HG02678 (cell line): ENCODE data around the gene CDC42EP2.

ENCODE experiments used
- ATAC-seq: cut with Tn5 transposase; IDR thresholded peaks from one replicate; pipeline ENCODE4 v1.9.1; 2021; ENCODE audit warnings: mild to moderate bottlenecking, moderate library complexity; ENCODE audit not compliant: unreplicated experiment

The CDC42EP2 gene

GRCh38 chr11:65355013-65355775 is 40.5 kb downstream of the CDC42EP2 start:
- peak; percentile 21 for ATAC-seq

- no peak for ATAC-seq
Measured at GRCh38 chr11:65355776-65356393, 41.2 kb downstream of the CDC42EP2 start.

- no peak for ATAC-seq
Measured at GRCh38 chr11:65356394-65356972, 41.8 kb downstream of the CDC42EP2 start.

DNA sequence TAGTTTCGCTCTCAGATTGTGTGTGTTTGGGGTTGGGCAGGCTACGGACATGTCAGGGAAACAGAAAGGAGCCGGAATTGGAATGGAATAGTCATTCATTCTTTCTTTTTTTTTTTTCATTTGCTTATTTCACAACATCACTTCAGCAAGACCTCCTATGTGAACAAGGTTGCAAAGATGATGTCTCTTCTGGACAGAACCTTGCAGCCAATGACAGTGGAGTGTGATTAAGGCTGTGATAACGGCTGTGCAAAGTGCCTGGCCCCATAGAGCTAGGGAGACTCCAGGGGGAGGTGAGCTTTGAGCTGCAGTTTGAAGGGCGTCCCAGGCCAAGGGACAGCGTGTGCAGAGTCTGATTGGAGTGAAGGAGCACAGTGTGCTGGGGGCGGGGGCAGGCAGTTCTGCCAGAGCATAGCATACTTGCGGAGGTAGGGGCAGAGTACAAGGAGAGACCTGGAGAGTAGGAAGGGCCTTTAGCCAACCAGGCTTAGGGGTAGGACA is 43.2 kb downstream of the CDC42EP2 start:
- no peak for ATAC-seq

DNA sequence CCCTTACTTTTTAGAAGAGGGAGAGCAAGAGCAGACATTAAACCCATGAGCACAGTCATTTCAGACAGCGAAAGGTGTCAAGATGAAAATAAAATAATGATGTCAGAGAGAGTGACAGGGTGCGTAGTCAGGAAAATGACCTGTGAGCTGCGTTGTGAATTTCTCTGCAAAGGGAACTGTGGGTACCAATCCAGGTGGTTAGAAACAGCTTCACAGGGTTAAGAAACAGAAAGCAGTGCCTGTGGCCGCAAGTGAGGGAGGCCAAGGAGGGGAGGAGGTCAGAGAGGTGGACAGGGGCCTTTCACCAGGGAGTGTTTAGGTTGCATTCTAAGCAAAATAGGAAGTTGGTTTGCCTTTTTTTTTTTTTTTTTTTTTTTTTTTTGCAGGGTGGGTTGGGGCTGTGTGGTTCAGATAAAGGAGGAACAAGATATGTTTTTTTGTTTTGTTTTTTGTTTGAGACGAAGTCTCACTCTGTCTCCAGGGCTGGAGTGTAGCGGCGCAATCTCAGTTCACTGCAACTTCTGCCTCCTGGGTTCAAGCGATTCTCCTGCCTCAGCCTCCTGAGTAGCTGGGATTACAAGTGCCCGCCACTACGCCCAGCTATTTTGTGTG is 47.8 kb downstream of the CDC42EP2 start:
- peak; percentile 51 for ATAC-seq

- ATAC-seq: no peak
Measured at GRCh38 chr11:65362966-65363365, 48.3 kb downstream of the CDC42EP2 start.

DNA sequence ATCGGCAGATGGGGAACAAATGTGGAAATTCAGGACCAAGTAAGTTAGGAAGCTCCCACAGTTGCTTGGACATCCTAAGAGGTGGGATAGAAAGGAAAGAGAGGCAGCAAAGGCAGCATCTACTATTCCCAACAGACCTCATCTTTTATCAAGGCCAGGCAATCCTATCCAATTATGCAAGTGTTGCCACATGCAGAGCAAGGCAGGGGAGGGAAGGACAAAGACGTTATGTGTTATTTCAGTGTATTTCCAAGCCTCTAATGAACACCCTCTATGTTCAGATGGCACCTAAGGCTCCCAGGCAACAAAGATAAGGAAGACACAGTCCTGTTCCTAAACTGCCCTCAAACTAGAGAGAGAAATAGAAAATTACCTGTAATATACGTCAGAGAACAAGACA is 49.1 kb downstream of the CDC42EP2 start:
- ATAC-seq: no peak

GRCh38 chr11:65366340-65366773 is 51.7 kb downstream of the CDC42EP2 start:
- ATAC-seq: peak; percentile 41

DNA sequence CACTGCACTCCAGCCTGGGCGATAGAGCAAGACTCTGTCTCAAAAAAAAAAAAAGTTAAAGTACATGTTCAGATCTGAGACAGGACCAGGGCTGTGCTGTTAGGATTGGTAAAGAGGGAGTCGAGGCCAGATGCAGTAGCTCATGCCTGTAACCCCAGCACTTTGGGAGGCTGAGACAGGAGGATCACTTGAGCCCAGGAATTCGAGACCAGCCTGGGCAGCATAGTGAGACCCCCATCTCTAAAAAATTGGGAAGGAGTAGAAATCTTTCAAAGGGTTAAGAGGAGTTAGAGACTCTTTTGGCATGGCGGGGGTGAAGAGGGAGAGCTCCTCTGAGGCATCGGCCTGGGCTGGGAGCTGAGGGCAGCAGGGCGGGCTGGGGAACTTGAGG is 56.0 kb downstream of the CDC42EP2 start:
- ATAC-seq: no peak
